Nephron progenitor cell (in vitro differentiated cells): ENCODE measurements around the gene PPP1R16B.
"Not testable (repeated sequence)": the region's sequence is repeated elsewhere in the genome, so short reads cannot be mapped to it uniquely, and the experiment has no call there.

Experiments used
- DNase-seq: peaks from one replicate; pipeline ENCODE4 v3.0.0; 2021
- H3K27ac Mint-ChIP-seq: 2 replicates; pipeline ENCODE4 v1.8.0; 2021; ENCODE audit warnings: mild to moderate bottlenecking, moderate library complexity, mixed read lengths
- H3K27me3 Mint-ChIP-seq: 2 replicates; pipeline ENCODE4 v1.8.0; 2021; ENCODE audit warnings: mild to moderate bottlenecking, low read depth, mixed read lengths; ENCODE audit not compliant: poor library complexity
- H3K36me3 Mint-ChIP-seq: 2 replicates; pipeline ENCODE4 v1.8.0; 2021; ENCODE audit warnings: low read depth, mixed read lengths
- H3K4me1 Mint-ChIP-seq: 2 replicates; pipeline ENCODE4 v1.8.0; 2021; ENCODE audit warnings: mixed read lengths
- H3K4me3 Mint-ChIP-seq: 2 replicates; pipeline ENCODE4 v1.8.0; 2021; ENCODE audit warnings: mild to moderate bottlenecking, moderate library complexity, mixed read lengths
- H3K9me3 Mint-ChIP-seq: 2 replicates; pipeline ENCODE4 v1.8.0; 2021; ENCODE audit warnings: mild to moderate bottlenecking, moderate library complexity, mixed read lengths
- TF ChIP-seq, protein P1 (sequence below): fragments of 200-600 bp; sonication (generic); IDR thresholded peaks from 2 replicates; pipeline ENCODE4 v1.5.0; 2021; ENCODE audit warnings: antibody characterized with exemption

PPP1R16B gene

DNA sequence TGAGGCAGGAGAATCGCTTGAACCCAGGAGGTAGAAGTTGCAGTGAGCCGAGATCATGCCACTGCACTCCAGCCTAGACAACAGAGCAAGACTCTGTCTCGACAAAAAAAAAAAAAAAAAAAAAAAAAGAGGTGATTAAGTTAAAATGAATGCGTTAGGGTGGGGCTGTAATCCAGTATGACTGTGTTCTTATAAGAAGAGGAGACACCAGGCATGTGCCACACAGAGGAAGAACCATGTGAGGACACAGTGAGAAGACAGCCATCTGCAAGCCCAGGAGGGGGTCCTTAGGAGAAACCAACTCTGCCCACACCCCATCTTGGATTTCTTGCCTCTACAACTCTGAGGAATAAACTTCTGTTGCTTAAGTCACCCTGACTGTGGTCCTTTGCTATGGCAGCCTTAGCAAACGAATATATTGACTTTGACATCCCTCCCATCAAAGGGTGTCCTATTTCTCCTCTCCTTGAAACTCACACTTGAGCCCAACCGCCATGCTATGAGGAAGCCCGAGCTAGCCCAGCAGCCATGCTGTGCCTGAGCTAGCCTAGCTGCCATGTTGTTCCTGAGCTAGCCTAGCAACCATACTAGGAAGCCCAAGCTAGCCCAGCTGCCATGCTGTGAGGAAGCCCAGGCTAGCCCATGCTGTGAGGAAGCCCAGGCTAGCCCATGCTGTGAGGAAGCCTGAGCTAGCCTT, 15.8 kb upstream of the PPP1R16B start:
- no peaks in the 10 kb centered on the region for H3K9me3 Mint-ChIP-seq
- TF ChIP-seq, protein P1, sequence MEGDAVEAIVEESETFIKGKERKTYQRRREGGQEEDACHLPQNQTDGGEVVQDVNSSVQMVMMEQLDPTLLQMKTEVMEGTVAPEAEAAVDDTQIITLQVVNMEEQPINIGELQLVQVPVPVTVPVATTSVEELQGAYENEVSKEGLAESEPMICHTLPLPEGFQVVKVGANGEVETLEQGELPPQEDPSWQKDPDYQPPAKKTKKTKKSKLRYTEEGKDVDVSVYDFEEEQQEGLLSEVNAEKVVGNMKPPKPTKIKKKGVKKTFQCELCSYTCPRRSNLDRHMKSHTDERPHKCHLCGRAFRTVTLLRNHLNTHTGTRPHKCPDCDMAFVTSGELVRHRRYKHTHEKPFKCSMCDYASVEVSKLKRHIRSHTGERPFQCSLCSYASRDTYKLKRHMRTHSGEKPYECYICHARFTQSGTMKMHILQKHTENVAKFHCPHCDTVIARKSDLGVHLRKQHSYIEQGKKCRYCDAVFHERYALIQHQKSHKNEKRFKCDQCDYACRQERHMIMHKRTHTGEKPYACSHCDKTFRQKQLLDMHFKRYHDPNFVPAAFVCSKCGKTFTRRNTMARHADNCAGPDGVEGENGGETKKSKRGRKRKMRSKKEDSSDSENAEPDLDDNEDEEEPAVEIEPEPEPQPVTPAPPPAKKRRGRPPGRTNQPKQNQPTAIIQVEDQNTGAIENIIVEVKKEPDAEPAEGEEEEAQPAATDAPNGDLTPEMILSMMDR = no peak
- DNase-seq = no peak
- no peaks in the 10 kb centered on the region for H3K36me3 Mint-ChIP-seq
- H3K4me1 Mint-ChIP-seq = no peaks in the 10 kb centered on the region
- H3K27me3 Mint-ChIP-seq = peaks cover 20% of the 10 kb centered on the region
- H3K4me3 Mint-ChIP-seq = no peak overlapping the region
- H3K27ac Mint-ChIP-seq = no peak overlapping the region

DNA sequence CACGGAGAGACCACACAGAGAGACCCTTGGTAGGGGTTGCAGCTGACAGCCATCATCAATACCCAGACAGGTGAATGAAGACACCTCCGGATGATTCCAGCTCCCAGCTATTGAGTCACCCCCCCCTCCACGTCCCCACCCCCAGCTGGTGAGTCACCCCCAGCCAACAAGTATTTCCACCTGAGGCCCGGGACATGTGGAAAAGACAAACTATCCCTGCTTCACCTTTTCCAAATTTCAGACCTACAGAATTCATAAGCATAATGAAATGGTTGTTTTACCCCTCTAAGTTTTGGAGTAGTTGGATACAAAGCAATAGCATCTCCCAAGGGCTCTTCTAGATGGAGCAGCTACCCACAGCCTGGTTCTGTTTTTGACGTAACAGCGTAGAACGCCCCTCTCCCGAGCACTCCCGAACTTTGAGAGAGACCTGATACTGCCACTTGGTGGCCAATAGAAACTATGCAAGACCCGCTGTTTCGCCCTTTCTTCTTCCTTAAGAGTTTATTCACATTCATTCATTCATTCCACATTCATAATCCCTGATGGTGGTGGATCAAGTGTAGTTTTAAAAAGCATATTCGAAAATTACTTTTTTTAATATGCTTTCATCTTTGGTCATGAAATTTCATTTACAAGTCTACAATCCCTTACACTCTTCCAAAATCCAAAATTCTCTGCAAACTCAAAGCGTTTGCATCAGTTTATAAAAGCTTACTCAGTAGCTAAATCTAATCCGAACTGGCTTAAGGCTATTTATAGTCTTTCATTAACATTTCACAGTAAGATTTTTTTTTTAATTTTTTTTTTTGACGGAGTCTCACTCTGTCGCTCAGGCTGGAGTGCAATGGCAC, 15.1 kb upstream of the PPP1R16B start:
- H3K4me3 Mint-ChIP-seq = no peak overlapping the region
- no peaks in the 10 kb centered on the region for H3K9me3 Mint-ChIP-seq
- H3K4me1 Mint-ChIP-seq = no peaks in the 10 kb centered on the region
- no peaks in the 10 kb centered on the region for H3K36me3 Mint-ChIP-seq
- TF ChIP-seq, protein P1 = peak; percentile 63
- peak; percentile 42 for DNase-seq
- no peak overlapping the region for H3K27ac Mint-ChIP-seq
- H3K27me3 Mint-ChIP-seq = peaks cover 25% of the 10 kb centered on the region

DNA sequence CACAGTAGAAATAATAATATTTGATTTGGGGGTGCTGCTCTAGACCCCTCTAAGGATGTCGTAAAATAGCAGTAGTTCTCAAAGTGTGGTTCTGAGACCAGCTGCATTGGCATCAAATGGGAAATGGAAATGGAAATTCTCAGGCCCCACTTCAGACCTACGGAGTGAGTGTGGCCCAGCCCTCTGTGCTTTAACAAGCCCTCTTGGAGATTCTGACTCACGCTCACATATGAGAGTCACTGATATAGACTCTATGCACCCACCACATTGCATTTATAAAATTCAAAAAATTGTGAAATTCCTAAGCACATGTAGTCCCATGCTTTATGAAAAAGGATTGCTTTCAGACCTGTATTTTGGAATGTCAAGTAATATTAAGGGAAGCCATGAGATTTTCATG, 14.2 kb upstream of the PPP1R16B start:
- Mint-ChIP-seq H3K9me3 (no peaks in the 10 kb centered on the region), H3K27me3 (peaks cover 29% of the 10 kb centered on the region)

DNA sequence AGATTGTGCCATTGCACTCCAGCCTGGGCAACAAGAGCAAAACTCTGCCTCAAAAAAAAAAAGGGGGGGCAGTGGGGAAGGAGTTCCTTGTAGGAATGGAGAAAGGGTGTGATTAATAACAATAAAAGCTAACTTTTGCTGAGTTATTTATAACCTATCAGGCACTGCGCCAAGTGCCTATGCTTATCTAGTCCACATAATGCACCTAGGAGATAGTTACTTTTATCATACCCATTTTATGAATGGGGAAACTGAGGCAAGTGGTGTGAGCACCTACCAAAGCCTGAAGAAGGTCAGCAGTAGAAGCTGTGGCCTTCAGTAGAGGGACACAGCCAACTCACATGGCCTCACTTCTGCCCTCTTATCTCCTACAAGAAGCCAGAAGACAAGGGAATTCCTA, 13.6 kb upstream of the PPP1R16B start:
- Mint-ChIP-seq H3K27me3 (peaks cover 29% of the 10 kb centered on the region), H3K27ac (no peak overlapping the region), H3K4me1 (no peaks in the 10 kb centered on the region), H3K4me3 (no peak overlapping the region), H3K9me3 (no peaks in the 10 kb centered on the region), H3K36me3 (no peaks in the 10 kb centered on the region)
- TF ChIP-seq, protein P1 = no peak
- no peak for DNase-seq

More for the DNA sequence above, 14.2 kb upstream of the PPP1R16B start:
- no peak for DNase-seq
- TF ChIP-seq, protein P1 = no peak
- H3K4me3 Mint-ChIP-seq = no peak overlapping the region
- H3K36me3 Mint-ChIP-seq = no peaks in the 10 kb centered on the region
- no peak overlapping the region for H3K27ac Mint-ChIP-seq
- no peaks in the 10 kb centered on the region for H3K4me1 Mint-ChIP-seq

DNA sequence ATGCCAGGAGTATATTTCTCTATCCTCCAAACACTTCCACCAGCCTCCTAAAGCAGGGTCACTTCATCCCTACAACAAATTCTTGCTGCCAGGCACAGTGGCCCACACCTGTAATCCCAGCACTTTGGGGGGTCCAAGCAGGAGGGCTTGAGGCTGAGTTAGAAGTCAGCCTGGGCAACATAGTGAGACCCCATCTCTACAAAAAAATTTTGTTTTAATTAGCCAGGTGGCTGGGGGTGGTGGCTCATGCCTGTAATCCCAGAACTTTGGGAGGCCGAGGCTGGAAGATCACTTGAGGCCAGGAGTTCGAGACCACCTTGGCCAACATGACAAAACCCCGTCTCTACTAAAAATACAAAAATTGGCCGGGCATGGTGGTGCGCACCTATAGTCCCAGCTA, 11.4 kb upstream of the PPP1R16B start:
- not testable (repeated sequence) for H3K36me3 Mint-ChIP-seq, H3K27ac Mint-ChIP-seq, H3K4me1 Mint-ChIP-seq, H3K4me3 Mint-ChIP-seq, DNase-seq, H3K9me3 Mint-ChIP-seq
- peaks cover 31% of the 10 kb centered on the region for H3K27me3 Mint-ChIP-seq

DNA sequence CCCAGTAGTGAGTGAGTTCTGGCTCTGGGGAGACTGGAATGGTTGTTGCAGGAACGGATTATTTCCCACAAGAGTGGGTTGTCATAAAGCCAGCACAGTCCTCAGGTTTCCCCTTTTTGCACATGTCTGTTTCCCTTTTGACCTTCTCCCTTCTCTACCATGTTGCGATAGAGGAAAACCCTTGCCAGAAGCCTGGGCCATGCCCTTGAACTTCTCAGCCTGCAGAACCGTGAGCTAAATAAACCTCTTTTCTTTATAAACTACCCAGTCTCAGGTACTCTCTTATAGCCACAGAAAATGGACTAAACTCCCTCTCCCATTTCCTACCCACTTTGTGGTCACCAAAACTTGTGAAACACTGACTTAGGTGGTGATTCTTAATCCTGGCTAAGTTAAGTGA, 7.2 kb upstream of the PPP1R16B start:
- Mint-ChIP-seq H3K36me3 (no peaks in the 10 kb centered on the region), H3K4me1 (no peaks in the 10 kb centered on the region), H3K27me3 (peaks cover 45% of the 10 kb centered on the region), H3K27ac (no peak overlapping the region), H3K9me3 (peaks cover 5% of the 10 kb centered on the region), H3K4me3 (no peak overlapping the region)
- TF ChIP-seq, protein P1 = no peak
- DNase-seq = no peak
